22Rv1 (cell line): ENCODE results near the gene CA11.

Experiments used
- CTCF ChIP-seq: fragments of 450-650 bp; IDR thresholded peaks from 2 replicates; pipeline ENCODE4 v1.5.1; 2017; ENCODE audit warnings: mild to moderate bottlenecking
- ZFX ChIP-seq: fragments of 450-650 bp; IDR thresholded peaks from 2 replicates; pipeline ENCODE4 v1.6.1; 2017; ENCODE audit warnings: antibody characterized with exemption, borderline replicate concordance

GRCh38 chr19:48627865-48628314 is 18.1 kb downstream of the CA11 start:
- TF ChIP-seq CTCF = no peak
- TF ChIP-seq ZFX = no peak
